ENCODE results near the gene PCF11.
A peak's percentile ranks its signal among the peaks of the same experiment; 100 is the strongest.

Gene PCF11

DNA sequence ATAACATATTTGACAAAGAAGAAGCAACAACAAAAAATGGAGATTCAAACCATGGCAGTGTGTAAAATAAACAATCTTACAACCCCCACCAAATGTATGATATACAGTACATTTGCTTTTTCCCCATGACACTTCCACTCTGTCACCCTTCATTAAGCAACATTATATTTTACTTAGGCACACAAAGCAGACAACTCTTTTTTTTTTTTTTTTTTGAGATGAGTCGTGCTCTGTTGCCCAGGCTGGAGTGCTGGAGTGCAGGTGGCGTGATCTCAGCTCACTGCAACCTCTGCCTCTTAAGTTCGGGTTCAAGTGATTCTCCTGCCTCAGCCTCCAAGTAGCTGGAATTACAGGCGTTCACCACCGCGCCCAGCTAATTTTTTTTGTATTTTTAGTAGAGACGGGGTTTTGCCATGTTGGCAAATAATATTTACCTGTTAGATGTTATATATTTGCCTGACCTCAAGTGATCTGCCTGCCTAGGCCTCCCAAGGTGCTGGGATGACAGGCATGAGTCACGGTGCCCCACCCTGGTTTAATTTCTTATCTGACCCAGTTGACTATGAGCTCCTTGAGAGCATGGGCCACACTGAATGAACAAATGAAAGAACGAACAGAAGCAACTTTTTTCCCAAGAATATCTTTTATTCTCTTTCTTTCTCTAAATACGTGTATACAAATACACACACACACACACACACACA is 5.5 kb upstream of the PCF11 start:
- no peak for DNase-seq (ENCODE audit: low read depth)

DNA sequence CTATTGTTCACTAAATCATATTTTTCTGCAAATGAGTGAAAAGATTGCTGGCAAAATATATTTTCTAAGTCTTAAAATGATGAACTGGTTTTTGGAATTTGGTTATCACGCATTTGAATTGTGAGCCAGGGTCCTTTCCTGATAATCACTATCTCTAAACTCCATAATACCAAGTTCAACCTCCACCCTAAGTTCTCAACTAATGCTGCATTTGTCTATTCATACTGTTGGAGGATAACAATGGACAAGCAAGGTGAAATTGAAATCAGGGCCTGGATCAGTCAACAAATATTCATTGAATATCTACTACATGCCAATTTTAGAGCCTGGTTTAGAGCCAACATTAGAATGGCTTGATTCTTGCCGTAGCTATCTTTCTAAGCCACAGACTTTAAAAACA is 4.7 kb upstream of the PCF11 start:
- no peak for DNase-seq (ENCODE audit: low read depth)

DNA sequence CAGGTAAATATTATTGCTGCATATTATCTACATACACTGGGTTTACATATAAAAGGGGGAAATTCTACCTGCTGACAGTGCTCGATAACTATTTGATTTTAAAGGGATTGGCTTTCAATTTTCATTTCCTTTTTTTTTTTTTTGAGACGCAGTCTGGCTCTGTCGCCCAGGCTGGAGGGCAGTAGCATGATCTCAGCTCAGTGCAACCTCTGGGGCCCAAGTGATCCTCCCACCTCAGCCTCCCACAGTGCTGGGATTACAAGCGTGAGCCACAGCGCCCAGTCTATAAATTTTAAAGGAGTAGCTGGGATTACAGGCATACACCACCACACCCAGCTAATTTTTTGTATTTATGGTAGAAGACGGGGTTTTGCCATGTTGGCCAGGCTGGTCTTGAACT is 3.2 kb upstream of the PCF11 start:
- DNase-seq (ENCODE audit: low read depth): no peak

DNA sequence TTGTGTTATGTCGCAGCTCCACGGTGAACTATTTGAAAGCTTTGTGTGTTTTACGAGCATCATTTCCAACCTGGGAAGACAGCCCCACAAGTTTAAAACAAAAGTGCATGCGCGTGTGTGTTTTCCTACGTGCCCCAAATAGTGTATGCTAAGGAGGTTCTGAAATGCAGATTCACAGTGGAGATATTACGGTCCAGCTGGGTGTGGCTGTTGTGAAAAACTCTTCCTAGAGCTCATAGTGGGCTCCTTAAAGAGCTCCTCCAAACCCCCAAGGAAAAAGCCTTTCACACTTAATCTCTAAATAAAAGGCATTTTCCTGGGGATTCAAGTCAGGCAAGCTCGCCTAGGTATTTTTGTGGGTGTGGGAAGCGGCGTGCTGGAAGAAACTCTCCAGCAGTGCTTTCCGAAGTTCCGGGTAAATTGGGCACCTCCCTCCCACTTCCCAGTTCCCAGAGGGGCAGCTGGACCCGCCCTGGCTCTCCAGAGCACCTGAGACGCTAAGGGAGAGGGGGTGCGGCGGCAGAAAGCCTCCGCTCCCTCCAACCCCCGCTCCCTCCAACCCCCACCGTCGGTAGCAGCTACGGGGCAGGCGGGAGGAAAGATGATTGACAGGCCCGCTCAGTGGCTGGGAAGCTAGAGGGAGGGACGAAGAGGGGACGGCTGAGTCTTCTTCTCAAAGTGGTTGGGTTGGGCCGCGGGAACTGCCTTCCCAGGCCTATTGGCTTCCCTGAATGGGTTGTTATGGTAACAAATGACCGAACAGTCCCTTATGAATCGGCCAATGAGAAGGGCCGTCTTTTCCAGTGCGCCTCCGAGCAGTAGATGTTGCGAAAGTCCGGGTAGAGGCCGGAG is 561 bp upstream of the PCF11 start:
- DNase-seq (ENCODE audit: low read depth): peak; percentile 94

DNA sequence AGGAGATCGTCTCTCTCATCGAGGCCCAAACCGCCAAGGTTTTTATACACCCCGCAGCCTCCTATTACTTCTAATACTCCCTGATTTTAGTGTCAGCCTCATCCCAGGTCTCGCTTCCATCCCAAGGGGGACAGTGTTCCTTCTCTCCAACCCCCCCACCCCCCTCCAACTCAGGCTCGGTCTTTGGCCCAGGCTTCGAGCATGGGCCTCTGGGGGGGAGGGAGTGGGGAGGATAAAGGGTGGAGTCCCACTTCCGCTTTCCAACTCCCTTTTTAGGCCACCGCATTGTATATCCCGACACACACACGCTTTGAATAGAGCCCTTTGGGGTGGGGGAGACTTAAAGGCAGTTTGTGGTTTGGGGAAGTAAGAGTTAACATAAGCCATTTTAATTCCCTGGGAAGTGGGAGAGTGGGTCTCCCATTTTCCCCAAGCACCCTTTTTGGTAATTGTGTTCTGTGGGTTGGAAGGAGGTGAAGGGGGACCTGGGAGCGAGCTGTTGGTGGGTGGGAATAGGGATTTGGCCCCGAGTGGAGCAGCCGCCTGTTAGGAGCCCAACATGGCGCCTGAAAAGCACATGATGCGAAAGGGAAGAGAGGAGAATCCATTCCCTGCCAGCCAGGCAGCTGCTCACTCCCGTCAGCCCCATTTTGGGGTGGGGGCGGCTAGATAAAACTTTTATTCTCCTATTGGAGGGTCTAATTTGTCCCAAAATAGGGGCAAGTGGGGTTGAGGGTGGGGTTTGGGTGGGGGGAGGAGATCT is 844 bp downstream of the PCF11 start:
- DNase-seq (ENCODE audit: low read depth): peak; percentile 30

DNA sequence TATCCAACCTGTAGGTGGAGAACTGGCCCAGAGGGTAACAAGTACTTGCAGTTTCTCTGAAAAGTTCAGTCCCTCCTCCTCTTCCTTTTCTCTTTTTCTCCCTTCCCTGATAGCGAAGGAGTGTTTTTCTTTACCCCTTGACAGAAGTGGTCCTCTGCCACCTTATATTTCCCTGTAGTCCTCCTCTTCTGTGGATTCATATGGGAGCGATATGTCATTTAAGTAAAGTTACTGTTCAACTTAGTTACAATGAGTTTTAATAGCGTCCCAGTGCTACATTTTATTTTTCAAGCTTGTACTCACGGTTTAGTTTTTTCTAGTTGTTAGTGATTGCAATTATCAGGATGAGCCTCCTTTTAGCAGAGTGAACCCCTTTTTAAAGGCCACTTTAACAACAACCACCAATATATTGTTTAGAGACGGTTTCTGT is 1.4 kb downstream of the PCF11 start:
- no peak for DNase-seq (ENCODE audit: low read depth)

DNA sequence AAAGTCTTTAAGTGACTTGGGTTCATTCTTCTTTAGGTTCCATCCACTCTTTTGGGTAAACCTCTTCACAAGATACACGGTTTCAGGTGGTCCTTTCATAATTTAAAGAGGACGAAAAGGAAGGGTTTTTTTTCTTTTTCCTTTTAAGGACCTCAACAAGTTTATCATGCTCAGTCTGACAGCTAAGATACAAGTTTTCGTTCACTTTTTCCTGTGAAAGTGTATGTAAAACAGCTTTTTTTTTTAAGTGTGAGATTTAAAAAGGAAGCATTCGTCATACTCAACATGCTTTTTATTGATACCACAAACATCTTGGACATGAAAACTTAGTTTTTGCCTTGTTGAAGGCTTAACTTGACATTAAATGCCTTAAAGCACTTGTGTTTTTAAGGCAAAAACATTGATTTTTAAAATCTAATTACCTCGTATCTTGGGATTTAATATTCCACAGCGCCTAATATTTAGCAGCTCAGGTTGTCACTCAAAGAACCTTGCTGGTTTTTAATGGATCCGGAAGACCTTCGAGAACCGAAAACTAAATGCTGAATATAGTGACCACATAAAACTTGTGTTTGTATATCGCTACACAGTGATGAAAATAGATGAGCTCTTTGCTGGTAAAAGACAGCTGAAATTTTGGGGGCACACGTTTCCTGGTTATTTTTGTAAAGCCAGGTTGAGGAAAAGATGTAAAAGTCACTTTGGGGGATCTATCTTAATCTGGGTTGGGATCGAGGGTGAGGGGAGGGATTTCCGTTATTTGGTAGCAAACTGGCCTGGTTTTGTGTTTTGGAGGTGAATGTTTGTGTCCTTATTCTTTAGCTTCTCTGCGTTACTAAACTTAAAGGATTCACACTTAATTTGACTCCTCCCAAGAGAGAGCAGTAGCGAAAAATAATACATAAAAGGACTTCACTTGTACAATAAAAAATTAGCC is 2.3 kb downstream of the PCF11 start:
- no peak for DNase-seq (ENCODE audit: low read depth)

DNA sequence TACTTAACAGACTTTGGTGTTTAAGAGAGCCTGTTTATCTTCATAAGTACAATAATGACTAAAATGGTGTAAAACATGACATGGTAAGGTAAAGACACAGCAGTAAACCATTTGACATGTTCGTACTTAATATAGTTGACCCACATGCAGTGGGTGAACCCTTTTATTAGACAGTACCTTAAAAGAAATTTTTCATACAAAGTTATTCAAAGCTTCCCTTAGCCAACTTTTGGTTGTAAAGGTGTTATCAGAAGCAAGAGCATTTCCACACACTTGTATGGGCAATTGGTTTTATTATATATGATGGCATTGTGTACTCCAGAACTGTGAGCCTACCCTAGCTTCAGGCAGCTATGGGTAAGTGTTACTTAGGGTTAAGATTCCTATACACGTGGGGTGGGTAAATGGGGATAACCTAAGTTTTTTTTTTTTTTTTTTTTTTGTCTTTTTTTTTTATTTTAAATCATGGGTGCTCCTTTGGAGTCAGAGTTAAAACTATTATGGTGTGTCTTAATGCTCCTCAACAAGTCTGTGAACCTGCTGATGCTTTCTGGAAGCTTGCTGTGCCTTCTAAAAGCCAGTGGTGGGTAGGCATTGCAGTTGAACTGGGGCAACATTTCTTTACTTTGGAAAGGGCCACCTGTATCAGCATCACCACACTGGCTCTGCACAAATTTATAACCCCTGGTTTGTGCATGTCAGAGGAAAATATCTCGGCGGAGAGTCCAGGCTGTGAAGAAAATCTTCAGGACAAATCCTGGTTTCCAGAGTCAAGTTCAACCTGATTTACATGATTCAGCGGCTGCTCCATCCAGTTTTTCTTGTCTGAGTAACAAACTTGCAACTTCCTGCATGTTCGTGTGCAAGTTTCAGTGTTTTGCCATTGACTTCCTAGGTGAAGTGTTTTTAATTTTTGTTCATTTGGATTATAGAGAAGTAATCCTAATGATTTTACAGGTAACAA is 3.3 kb downstream of the PCF11 start:
- no peak for DNase-seq (ENCODE audit: low read depth)

DNA sequence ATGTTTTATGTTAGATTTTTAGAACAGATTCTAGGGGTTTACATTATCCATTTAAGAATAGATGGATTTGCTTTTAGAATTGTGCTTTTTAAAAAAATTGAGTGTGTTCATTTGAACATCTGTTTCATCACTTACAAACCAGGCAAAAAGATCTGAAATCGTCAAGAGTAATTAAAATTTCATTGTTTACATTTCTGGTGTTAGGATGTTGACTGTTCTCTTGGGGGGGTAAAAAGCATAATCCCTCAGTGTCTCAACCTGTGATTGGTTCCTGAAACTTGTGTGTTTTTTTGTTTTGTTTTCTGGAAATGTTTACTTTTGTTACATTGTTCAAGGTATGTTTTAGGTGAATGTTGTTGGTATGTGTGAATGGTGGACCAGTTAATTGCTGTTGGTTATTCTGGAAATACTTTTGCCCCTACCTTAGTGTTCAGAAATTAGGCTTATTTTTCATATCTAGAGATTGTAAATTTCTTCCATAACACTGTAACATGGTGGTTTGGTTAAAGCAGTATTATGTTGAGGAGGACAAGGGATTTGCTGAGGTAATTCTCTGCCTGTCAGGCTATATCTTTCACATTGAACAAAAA is 4.8 kb downstream of the PCF11 start:
- DNase-seq (ENCODE audit: low read depth): no peak

DNA sequence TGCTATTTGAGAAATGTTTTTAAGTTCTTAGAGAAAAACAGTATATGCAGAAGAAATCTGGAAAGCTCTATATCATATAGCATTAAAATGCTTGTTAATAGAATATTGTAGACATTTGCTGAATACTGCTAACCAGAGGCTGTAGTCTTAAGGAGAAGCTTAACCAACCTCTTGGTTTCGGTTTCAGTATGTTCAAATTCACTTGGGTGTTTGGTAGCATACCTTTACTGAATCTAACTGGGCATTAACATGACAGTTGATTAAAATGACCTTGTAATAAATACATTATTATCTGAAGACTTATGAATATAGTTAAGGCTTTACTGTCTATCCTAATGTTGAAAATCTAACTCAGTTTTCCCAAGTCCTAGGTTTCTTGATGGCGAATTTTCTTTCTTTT is 5.4 kb downstream of the PCF11 start:
- DNase-seq (ENCODE audit: low read depth): no peak

DNA sequence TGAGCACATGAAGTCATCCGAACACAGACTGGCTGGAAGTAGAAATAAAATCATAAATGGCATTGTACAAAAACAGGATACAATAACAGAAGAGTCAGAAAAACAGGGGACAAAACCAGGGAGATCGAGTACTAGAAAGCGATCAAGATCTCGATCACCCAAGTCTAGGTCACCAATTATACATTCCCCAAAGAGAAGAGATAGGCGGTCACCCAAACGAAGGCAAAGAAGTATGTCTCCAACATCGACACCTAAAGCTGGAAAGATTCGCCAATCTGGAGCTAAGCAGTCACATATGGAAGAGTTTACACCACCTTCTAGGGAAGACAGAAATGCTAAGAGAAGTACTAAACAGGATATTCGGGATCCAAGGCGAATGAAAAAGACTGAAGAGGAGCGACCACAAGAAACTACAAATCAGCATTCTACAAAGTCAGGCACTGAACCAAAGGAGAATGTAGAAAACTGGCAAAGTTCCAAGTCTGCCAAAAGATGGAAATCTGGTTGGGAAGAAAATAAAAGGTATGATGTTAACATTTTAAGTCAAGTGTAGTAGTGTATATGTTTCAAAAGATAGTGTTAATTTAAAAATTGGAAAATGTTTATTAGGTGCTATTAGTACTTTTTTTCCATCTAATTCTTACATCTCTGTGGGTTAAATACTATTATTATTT is 9.4 kb downstream of the PCF11 start:
- no peak for DNase-seq (ENCODE audit: low read depth)

DNA sequence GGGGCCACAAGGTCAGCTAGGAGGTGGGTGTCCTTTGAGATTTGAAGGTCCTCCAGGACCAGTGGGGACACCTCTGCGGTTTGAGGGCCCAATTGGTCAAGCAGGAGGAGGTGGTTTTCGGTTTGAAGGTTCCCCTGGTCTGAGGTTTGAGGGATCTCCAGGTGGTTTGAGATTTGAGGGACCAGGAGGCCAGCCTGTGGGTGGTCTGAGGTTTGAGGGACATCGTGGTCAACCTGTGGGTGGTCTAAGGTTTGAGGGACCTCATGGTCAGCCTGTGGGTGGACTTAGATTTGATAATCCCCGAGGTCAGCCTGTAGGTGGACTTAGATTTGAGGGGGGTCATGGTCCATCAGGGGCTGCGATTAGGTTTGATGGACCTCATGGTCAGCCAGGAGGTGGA is 11.8 kb downstream of the PCF11 start:
- DNase-seq (ENCODE audit: low read depth): no peak

DNA sequence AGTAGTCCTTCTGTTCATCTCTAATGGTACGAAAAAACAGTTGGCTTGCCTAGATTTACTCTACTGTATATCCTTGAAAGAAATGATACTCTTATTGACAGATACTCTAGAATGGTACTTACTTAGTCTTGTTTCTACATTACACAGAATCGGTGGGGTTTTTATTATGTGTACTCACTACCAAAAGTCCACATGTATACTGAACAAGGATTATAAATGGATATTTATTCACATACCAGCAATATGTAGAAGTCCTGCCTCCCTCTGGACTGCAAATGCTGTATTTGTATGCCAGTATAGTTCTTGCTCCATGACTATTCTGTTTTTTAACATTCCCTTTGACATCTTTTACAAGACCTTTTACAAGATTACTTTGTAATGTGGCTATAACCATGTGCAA is 13.9 kb downstream of the PCF11 start:
- DNase-seq (ENCODE audit: low read depth): no peak

DNA sequence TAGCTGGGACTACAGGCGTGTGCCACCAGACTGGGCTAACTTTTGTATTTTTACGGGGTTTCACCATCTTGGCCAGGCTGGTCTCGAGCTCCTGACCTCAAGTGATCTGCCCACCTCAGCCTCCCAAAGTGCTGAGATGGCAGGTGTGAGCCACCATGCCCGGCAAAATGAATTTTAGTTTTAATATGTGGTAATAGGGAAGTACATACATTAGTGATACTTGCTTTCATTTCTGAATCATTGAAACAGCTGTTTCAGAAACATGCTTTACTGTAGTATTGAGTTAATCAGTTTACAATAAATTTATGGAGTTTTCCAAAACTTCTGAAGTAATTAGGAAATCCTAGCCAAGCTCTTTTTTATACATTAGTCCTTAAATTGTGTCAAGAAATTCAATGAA is 15.6 kb downstream of the PCF11 start:
- DNase-seq (ENCODE audit: low read depth): no peak

DNA sequence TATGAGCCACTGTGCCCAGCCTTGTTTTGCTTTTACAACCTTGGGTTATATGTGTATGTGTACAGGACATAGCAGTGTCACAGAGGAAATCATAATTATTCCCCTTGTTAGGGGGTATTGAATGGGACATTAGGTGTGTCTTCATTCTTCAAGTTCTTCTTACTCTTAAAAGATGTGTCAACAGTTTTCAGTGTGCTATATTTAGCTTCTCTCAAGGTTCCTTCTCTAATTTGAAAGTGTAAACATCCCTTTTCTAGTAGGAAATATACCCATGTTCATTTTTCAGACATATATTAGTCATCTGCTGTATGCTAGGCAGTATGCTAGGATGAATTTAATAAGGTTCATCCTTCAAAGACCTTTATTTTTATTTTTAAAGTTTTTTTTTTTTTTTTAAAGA is 17.1 kb downstream of the PCF11 start:
- no peak for DNase-seq (ENCODE audit: low read depth)

DNA sequence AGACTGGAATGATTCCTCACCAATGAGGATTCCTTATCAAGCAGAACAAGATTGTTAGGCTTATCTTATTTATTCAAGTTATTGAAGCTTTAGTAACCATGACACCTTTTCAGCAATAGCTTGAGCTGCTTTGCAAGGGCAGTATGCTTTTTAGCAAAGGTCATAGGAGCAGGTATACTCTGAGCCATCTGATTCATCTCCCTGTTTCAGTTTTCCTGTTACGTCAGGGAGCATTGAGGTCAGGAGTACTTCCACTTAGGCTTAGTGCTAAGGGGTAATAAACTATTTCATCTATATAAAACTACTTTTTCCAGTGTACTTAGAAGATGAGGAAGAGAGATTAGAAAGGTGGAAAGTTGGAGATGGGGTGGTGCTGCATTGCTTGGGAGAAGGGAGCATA is 18.9 kb downstream of the PCF11 start:
- DNase-seq (ENCODE audit: low read depth): no peak

DNA sequence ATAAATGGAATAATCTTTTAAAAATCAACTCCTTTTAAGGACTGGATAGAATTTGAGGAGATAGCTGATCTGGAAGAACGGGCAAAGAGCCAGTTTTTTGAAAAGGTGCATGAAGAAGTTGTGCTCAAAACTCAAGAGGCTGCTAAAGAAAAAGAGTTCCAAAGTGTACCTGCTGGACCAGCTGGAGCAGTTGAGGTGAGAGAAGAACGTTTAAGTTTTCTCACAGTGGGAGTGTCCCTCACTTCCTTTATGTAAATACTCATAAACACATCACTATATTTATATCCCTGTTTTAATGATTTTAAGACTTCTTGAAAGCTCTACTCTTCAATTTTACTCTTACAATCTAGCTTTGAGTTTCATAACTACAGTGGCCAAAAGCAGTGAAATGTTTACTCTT is 24.9 kb downstream of the PCF11 start:
- no peak for DNase-seq (ENCODE audit: low read depth)

DNA sequence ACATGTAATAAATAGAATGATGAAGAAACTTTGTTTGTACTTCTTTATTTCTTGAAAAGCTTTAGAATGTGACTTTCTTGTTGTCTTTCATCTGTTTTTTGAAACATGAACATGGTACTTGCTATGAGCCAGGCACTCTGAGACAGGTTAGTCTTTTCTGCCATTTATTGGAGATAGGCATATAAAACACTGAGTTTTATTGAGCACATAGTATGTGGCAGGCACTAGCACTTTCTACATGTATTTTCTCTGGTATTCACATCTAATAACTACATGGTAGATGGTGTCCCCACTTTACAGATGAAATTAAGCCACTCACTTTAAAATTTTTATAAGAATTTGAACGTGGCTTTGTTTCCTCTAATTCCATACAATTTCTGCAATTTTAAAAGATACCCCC is 28.8 kb downstream of the PCF11 start:
- DNase-seq (ENCODE audit: low read depth): no peak

DNA sequence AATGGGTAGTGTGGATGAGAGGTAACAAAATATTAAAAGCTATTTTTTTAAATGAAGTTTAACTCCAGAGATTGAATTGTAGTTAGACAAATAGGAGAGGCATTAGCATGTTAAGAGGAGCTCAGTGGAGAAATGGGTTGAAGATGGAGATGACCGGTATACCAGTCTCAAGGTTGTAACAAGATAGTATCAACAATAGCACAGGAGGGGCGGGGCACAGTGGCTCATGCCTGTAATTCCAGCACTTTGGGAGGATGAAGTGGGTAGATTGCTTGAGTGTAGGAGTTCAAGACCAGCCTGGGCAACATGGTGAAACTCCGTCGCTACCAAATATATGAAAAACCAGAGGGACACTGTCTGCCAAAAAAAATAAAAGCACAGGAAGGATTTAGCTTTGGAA is 30.5 kb downstream of the PCF11 start:
- no peak for DNase-seq (ENCODE audit: low read depth)

DNA sequence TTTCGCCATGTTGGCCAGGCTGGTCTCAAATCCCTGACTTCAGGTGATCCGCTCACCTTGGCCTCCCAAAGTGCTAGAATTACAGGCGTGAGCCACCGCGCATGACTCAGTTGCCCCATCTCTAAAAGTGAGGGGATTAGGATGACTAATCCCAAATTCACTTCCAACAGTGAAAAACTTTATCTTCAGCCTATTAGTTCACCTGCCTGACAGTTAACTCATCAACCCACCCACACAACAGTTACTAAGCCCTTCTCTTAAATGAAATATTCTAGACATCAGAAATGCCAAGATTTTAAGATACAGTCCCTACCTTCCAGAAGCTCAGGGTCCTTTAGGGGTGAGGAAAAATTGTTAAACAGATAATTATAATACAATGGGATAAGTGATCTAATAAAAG is 34.6 kb downstream of the PCF11 start:
- DNase-seq (ENCODE audit: low read depth): no peak
